ENCODE results near the gene SGPL1.

SGPL1 gene

DNA sequence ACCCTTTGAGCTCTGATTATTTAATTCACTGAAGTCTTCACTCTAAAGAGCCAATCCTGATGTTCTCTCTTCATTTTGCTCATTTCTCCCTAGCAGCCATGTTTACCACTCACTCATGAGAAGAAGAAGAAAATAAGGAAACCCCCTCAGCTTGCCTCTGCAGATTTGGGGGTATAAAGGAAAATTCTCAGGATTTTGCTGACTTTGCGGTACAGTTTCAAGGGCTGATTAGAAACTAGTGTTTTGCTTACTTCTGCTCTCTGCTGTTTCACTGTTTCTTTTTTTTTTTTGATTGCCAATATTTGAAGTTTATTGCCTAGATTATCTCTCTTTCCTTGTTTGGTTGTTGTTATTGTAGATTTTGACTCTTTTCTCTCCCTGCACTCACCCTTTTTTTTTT lies 49.2 kb downstream of the SGPL1 start:
- no peak for DNase-seq (ENCODE audit: low read depth)
- H3K4me3 ChIP-seq (ENCODE audit: low read length) = no peak overlapping the region
- H3K27me3 ChIP-seq (replicated peaks; ENCODE audit: control insufficient read depth, insufficient read depth, low read length) = no peaks in the 10 kb centered on the region
- H3K4me1 ChIP-seq (ENCODE audit: control insufficient read depth, insufficient read depth, low read length) = no peaks in the 10 kb centered on the region
- H3K9me3 ChIP-seq (ENCODE audit: control insufficient read depth, low read length) = no peaks in the 10 kb centered on the region
- no peak overlapping the region for H3K9ac ChIP-seq (ENCODE audit: low read length)
- H3K36me3 ChIP-seq (ENCODE audit: control insufficient read depth, insufficient read depth, low read length, severe bottlenecking) = peaks cover 37% of the 10 kb centered on the region

DNA sequence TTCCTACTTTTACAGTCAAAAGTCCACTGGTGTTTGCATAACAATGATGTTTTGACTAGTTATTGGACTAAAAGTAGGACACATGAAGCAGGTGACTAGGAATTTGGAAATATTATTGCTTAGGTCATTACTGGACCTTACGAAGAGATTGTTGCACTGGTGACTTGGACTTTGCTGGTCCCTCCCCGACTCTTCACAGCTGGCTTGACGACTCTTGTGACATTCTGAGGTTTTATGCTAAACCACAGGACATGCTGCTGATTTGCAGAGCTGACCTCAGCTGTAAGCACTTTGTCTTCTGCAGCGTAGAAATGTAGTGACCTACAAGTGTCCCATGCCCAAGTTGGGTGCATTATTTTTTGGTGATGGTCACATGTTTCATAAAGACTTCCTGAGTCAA lies 50.7 kb downstream of the SGPL1 start:
- Histone ChIP-seq H3K36me3 (ENCODE audit: control insufficient read depth, insufficient read depth, low read length, severe bottlenecking) (peaks cover 32% of the 10 kb centered on the region), H3K4me1 (ENCODE audit: control insufficient read depth, insufficient read depth, low read length) (peaks cover 8% of the 10 kb centered on the region), H3K9ac (ENCODE audit: low read length) (no peak overlapping the region), H3K4me3 (ENCODE audit: low read length) (no peak overlapping the region), H3K9me3 (ENCODE audit: control insufficient read depth, low read length) (no peaks in the 10 kb centered on the region), H3K27me3 (replicated peaks; ENCODE audit: control insufficient read depth, insufficient read depth, low read length) (no peaks in the 10 kb centered on the region)
- no peak for DNase-seq (ENCODE audit: low read depth)

DNA sequence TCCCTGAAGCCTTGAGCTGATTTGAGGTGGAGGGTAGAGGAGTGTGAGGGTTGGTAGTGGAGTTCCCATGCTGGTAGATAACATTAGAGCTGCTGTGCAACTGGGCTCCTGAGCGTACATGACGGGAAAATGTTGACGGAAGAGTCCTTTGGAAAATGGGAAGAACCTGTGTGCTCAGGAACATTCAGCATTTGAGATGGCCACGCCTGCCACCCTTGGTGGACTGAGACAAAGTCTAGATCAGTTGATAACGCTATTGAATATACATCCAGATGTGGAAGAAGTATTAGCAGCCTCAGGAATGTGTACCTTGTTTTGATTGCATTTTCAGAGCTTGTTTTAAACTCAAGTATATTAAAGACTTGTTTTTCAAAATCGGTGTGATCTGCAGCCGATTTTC lies 56.5 kb downstream of the SGPL1 start:
- no peak overlapping the region for H3K9ac ChIP-seq (ENCODE audit: low read length)
- no peak overlapping the region for H3K4me3 ChIP-seq (ENCODE audit: low read length)
- DNase-seq (ENCODE audit: low read depth) = no peak
- H3K9me3 ChIP-seq (ENCODE audit: control insufficient read depth, low read length) = no peaks in the 10 kb centered on the region
- no peaks in the 10 kb centered on the region for H3K27me3 ChIP-seq (replicated peaks; ENCODE audit: control insufficient read depth, insufficient read depth, low read length)
- H3K4me1 ChIP-seq (ENCODE audit: control insufficient read depth, insufficient read depth, low read length) = peaks cover 20% of the 10 kb centered on the region
- peaks cover 63% of the 10 kb centered on the region for H3K36me3 ChIP-seq (ENCODE audit: control insufficient read depth, insufficient read depth, low read length, severe bottlenecking)

DNA sequence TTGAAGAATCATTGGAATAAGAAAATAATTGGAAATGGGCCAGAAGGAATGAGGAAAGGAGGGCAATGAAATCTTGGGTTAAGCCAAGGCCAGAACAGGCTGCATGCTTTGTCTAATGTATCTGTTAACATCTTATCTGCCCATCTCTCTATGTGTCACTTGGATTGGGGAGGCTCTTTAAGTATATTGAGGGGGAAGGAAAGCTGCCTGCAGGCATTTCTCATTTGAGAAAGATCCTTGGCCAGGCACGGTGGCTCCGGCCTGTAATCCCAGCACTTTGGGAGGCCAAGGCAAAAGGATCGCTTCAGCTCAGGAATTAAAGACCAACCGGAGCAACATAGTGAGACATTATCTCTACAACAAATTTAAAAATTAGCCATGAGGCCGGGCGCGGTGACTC lies 58.3 kb downstream of the SGPL1 start:
- no peak for DNase-seq (ENCODE audit: low read depth)

DNA sequence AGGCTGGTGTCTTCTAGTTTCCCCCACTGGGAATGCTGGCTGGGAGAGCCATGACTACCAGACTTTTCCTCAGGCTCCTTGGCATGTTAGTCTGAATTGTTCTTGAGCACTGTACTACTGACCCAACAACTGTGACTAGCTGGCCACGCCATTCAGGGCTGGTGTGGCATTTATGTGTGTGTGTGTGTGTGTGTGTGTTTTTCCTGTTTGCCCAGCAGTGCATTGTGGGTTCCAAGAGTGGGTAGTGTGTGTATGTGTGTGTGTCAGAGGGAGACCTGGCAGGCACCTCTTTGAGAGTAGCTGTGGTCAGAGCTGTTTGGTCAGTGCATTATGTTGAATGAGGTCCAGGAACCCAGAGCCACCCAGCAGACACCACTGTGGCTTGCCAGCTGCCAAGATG lies 63.5 kb downstream of the SGPL1 start:
- no peak for DNase-seq (ENCODE audit: low read depth)
- Histone ChIP-seq H3K9me3 (ENCODE audit: control insufficient read depth, low read length) (no peaks in the 10 kb centered on the region), H3K27me3 (replicated peaks; ENCODE audit: control insufficient read depth, insufficient read depth, low read length) (no peaks in the 10 kb centered on the region), H3K36me3 (ENCODE audit: control insufficient read depth, insufficient read depth, low read length, severe bottlenecking) (peaks cover 44% of the 10 kb centered on the region), H3K4me3 (ENCODE audit: low read length) (no peak overlapping the region), H3K9ac (ENCODE audit: low read length) (no peak overlapping the region), H3K4me1 (ENCODE audit: control insufficient read depth, insufficient read depth, low read length) (peaks cover 15% of the 10 kb centered on the region)

More for the DNA sequence above, 58.3 kb downstream of the SGPL1 start:
- H3K9me3 ChIP-seq (ENCODE audit: control insufficient read depth, low read length) = no peaks in the 10 kb centered on the region
- peaks cover 23% of the 10 kb centered on the region for H3K4me1 ChIP-seq (ENCODE audit: control insufficient read depth, insufficient read depth, low read length)
- H3K4me3 ChIP-seq (ENCODE audit: low read length) = no peak overlapping the region
- H3K27me3 ChIP-seq (replicated peaks; ENCODE audit: control insufficient read depth, insufficient read depth, low read length) = no peaks in the 10 kb centered on the region
- no peak overlapping the region for H3K9ac ChIP-seq (ENCODE audit: low read length)
- H3K36me3 ChIP-seq (ENCODE audit: control insufficient read depth, insufficient read depth, low read length, severe bottlenecking) = peaks cover 68% of the 10 kb centered on the region

DNA sequence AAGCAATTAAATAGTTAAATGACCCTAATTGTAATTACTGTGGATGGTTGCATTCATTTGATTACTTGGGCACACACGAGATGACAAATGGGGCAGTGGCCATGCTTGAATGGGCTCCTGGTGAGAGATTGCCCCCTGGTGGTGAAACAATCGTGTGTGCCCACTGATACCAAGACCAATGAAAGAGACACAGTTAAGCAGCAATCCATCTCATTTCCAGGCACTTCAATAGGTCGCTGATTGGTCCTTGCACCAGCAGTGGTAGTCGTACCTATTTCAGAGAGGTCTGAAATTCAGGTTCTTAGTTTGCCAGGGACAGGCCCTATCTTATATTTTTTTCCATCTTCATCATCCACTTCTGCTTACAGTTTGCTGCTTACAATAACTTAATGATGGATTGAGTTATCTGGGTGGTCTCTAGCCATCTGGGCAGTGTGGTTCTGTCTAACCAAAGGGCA lies 64.4 kb downstream of the SGPL1 start:
- Histone ChIP-seq H3K9ac (ENCODE audit: low read length) (no peak overlapping the region), H3K9me3 (ENCODE audit: control insufficient read depth, low read length) (no peaks in the 10 kb centered on the region), H3K36me3 (ENCODE audit: control insufficient read depth, insufficient read depth, low read length, severe bottlenecking) (peaks cover 50% of the 10 kb centered on the region), H3K4me3 (ENCODE audit: low read length) (no peak overlapping the region), H3K27me3 (replicated peaks; ENCODE audit: control insufficient read depth, insufficient read depth, low read length) (no peaks in the 10 kb centered on the region), H3K4me1 (ENCODE audit: control insufficient read depth, insufficient read depth, low read length) (peaks cover 20% of the 10 kb centered on the region)
- peak; percentile 94 for DNase-seq (ENCODE audit: low read depth)

DNA sequence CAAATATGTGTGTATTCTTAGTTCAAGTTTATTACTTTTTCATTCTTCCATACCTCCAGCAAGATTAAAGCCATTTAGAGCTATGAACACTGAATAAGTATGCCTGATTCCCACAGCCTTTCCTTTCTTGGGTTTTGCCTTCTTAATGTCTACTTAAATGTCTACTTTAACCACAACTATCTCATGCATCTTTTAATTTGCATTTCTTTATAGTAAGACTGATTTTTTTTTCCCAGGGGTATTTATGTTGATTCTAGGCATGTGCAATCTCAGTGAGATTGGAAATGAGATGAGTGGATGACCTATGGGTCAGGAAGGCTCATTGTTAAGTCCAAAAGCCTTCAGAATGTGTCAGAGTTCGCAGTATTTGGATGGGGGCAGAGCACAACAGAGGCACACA lies 69.0 kb downstream of the SGPL1 start:
- DNase-seq (ENCODE audit: low read depth) = no peak
- peaks cover 28% of the 10 kb centered on the region for H3K36me3 ChIP-seq (ENCODE audit: control insufficient read depth, insufficient read depth, low read length, severe bottlenecking)
- no peaks in the 10 kb centered on the region for H3K9me3 ChIP-seq (ENCODE audit: control insufficient read depth, low read length)

DNA sequence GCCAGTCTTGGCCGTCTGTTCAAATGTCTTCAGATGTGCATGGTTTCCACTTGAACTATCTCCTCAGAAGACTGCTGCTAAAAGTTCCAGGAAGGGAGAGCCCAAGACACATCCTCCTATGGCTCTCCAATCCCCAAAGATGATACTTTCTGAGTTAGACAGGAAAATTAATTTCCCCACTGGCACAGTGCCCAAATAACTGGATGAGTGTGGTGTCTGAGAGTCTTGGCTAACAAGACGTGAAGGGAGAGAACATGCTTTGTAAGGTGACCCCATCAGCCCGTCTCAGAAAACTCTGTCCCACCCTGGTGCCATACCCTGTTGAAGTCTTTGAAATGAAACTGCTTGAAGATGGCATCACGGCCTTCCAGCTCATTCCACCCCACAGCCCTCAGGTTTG lies 69.7 kb downstream of the SGPL1 start:
- no peak overlapping the region for H3K4me3 ChIP-seq (ENCODE audit: low read length)
- H3K9ac ChIP-seq (ENCODE audit: low read length) = no peak overlapping the region
- peaks cover 28% of the 10 kb centered on the region for H3K36me3 ChIP-seq (ENCODE audit: control insufficient read depth, insufficient read depth, low read length, severe bottlenecking)
- peaks cover 40% of the 10 kb centered on the region for H3K4me1 ChIP-seq (ENCODE audit: control insufficient read depth, insufficient read depth, low read length)
- no peak for DNase-seq (ENCODE audit: low read depth)
- H3K9me3 ChIP-seq (ENCODE audit: control insufficient read depth, low read length) = no peaks in the 10 kb centered on the region
- H3K27me3 ChIP-seq (replicated peaks; ENCODE audit: control insufficient read depth, insufficient read depth, low read length) = no peaks in the 10 kb centered on the region

More for the DNA sequence above, 69.0 kb downstream of the SGPL1 start:
- peaks cover 40% of the 10 kb centered on the region for H3K4me1 ChIP-seq (ENCODE audit: control insufficient read depth, insufficient read depth, low read length)
- no peak overlapping the region for H3K9ac ChIP-seq (ENCODE audit: low read length)
- no peaks in the 10 kb centered on the region for H3K27me3 ChIP-seq (replicated peaks; ENCODE audit: control insufficient read depth, insufficient read depth, low read length)
- H3K4me3 ChIP-seq (ENCODE audit: low read length) = no peak overlapping the region

DNA sequence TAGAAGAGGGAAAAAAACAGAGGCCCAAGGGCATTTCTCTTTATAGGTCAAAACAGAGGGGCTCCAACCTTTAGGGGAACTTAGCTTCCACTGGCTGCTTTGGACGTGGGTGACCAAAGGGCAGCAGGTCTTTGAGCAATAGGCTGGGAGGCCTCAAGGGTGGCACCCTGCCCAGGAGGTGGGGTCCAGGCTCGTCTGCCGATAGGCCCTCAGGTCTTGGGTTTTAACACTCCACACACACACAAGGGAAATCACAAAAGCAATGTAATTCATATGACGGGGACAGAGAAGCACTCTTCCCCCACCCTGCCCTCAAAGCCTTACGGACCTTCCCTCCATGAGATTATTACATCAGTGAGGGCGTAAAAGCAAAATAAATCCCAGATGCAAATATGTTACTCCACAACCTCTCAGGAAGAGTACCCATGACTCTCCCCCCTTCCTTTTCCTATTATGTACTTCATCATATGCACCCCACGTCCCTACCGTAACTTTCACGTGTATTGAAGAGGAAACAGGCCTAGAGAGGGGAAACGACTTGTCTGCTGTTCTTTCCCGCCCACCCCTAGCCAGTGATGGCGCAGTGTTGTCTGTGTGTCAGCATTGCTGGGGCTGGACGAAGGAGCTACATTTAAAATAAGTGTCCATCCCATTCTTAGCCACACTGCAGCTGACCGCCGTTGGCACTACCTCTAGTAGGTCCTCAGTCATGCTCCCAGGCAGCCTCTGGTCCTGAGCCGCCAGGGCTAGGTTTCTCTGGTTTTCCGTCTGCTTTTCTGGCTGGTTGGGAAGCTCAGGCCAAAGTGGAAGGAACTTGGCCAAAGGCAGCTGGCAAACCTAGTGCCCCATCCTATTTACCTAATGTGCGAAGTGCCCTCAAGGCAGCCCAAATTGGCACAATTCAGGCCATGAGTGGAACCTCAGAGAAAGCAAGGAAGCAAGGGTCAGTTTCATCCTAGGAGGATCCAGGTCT lies 70.5 kb downstream of the SGPL1 start:
- Histone ChIP-seq H3K4me1 (ENCODE audit: control insufficient read depth, insufficient read depth, low read length) (peaks cover 40% of the 10 kb centered on the region), H3K4me3 (ENCODE audit: low read length) (no peak overlapping the region), H3K9me3 (ENCODE audit: control insufficient read depth, low read length) (no peaks in the 10 kb centered on the region), H3K9ac (ENCODE audit: low read length) (peak overlapping the region; percentile 18), H3K27me3 (replicated peaks; ENCODE audit: control insufficient read depth, insufficient read depth, low read length) (no peaks in the 10 kb centered on the region), H3K36me3 (ENCODE audit: control insufficient read depth, insufficient read depth, low read length, severe bottlenecking) (peaks cover 28% of the 10 kb centered on the region)
- DNase-seq (ENCODE audit: low read depth) = no peak

DNA sequence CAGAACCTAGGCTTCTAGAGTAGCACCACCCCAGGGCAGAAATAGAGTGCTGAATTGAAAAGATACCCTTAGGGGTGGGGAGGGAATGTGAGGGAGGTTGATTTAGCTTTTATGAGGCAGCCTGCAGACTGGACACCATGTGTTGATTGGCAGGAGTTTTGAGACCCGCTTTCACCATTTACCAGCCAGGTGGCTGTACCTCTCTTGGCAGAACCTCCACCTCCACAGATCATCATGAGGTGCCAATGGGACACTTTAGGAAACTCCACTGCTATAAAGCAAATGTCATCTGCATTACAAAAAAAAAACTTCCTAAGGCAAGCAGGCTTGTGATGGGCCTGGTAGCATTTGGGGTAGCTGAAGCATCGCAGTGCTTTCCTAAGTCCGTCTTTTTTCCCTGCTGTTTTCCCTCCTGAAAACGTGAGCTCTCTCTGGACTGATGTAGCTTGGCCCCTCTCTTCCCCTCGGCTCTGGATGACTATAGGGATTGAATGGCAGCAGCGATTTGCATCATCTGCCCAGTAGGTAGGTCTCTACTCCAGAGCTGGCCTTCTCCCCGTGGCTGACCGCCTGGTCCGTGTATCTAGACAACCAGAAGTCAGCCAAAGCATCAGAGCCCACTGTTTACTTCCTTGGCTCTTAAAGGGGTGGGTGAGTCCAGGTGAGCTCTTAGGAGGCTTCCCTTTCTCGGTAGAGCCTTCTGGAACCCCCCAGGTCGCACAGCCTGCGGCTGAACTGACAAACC lies 71.3 kb downstream of the SGPL1 start:
- H3K4me3 ChIP-seq (ENCODE audit: low read length) = peak overlapping the region; percentile 88
- H3K4me1 ChIP-seq (ENCODE audit: control insufficient read depth, insufficient read depth, low read length) = peaks cover 40% of the 10 kb centered on the region
- peak overlapping the region; percentile 90 for H3K9ac ChIP-seq (ENCODE audit: low read length)
- H3K9me3 ChIP-seq (ENCODE audit: control insufficient read depth, low read length) = no peaks in the 10 kb centered on the region
- peaks cover 23% of the 10 kb centered on the region for H3K36me3 ChIP-seq (ENCODE audit: control insufficient read depth, insufficient read depth, low read length, severe bottlenecking)
- DNase-seq (ENCODE audit: low read depth) = no peak
- no peaks in the 10 kb centered on the region for H3K27me3 ChIP-seq (replicated peaks; ENCODE audit: control insufficient read depth, insufficient read depth, low read length)

Data from adipocyte (in vitro differentiated cells).